Measurements from ENCODE around the gene RALY.

Gene RALY

GRCh38 chr20:33995053-33995831 is 1.5 kb downstream of the RALY start:
- FAIRE-seq (no peak), DNase-seq (ENCODE audit: insufficient read length, low spot score) (no peak)
- TF ChIP-seq POLR2A (IDR thresholded peaks at IDR 0.05; ENCODE audit: low read depth, low read length), result no peak

GRCh38 chr20:33999025-33999649 is 5.4 kb downstream of the RALY start:
- DNase-seq (ENCODE audit: insufficient read length, low spot score) (no peak), FAIRE-seq (no peak)
- TF ChIP-seq POLR2A (IDR thresholded peaks at IDR 0.05; ENCODE audit: low read depth, low read length), result no peak

GRCh38 chr20:34001378-34001777 is 7.7 kb downstream of the RALY start:
- TF ChIP-seq POLR2A (IDR thresholded peaks at IDR 0.05; ENCODE audit: low read depth, low read length), result no peak
- DNase-seq (ENCODE audit: insufficient read length, low spot score) (no peak), FAIRE-seq (no peak)

GRCh38 chr20:34004227-34004626 is 10.5 kb downstream of the RALY start:
- TF ChIP-seq POLR2A (IDR thresholded peaks at IDR 0.05; ENCODE audit: low read depth, low read length), result no peak
- FAIRE-seq (no peak), DNase-seq (ENCODE audit: insufficient read length, low spot score) (no peak)

GRCh38 chr20:34004790-34005457 is 11.2 kb downstream of the RALY start:
- FAIRE-seq (no peak), DNase-seq (ENCODE audit: insufficient read length, low spot score) (no peak)
- no peak for TF ChIP-seq POLR2A (IDR thresholded peaks at IDR 0.05; ENCODE audit: low read depth, low read length)

GRCh38 chr20:34006619-34007018 is 12.9 kb downstream of the RALY start:
- DNase-seq (ENCODE audit: insufficient read length, low spot score) (no peak), FAIRE-seq (no peak)
- TF ChIP-seq POLR2A (IDR thresholded peaks at IDR 0.05; ENCODE audit: low read depth, low read length), result no peak

GRCh38 chr20:34008477-34008876 is 14.8 kb downstream of the RALY start:
- no peak for DNase-seq (ENCODE audit: insufficient read length, low spot score)
- no peak for TF ChIP-seq POLR2A (IDR thresholded peaks at IDR 0.05; ENCODE audit: low read depth, low read length)
- no peak for FAIRE-seq

GRCh38 chr20:34010405-34010931 is 16.8 kb downstream of the RALY start:
- FAIRE-seq, result no peak
- no peak for TF ChIP-seq POLR2A (IDR thresholded peaks at IDR 0.05; ENCODE audit: low read depth, low read length)
- no peak for DNase-seq (ENCODE audit: insufficient read length, low spot score)

- no peak for TF ChIP-seq POLR2A (IDR thresholded peaks at IDR 0.05; ENCODE audit: low read depth, low read length)
- DNase-seq (ENCODE audit: insufficient read length, low spot score) (no peak), FAIRE-seq (no peak)
Measured at GRCh38 chr20:34011275-34011674, 17.6 kb downstream of the RALY start.

- DNase-seq (ENCODE audit: insufficient read length, low spot score), result no peak
- FAIRE-seq, result no peak
- no peak for TF ChIP-seq POLR2A (IDR thresholded peaks at IDR 0.05; ENCODE audit: low read depth, low read length)
Measured at GRCh38 chr20:34012330-34012729, 18.6 kb downstream of the RALY start.

- DNase-seq (ENCODE audit: insufficient read length, low spot score) (no peak), FAIRE-seq (no peak)
- no peak for TF ChIP-seq POLR2A (IDR thresholded peaks at IDR 0.05; ENCODE audit: low read depth, low read length)
Measured at GRCh38 chr20:34012735-34013134, 19.0 kb downstream of the RALY start.

GRCh38 chr20:34013554-34013953 is 19.8 kb downstream of the RALY start:
- DNase-seq (ENCODE audit: insufficient read length, low spot score) (no peak), FAIRE-seq (no peak)
- TF ChIP-seq POLR2A (IDR thresholded peaks at IDR 0.05; ENCODE audit: low read depth, low read length), result no peak

GRCh38 chr20:34014878-34015277 is 21.2 kb downstream of the RALY start:
- no peak for DNase-seq (ENCODE audit: insufficient read length, low spot score)
- no peak for TF ChIP-seq POLR2A (IDR thresholded peaks at IDR 0.05; ENCODE audit: low read depth, low read length)
- no peak for FAIRE-seq
